ENCODE results near the gene MPPED2. TPM values are rescaled to one million over a fixed set of nuclear protein-coding genes. Genes with fewer than 3 reads are reported as not detected.

MPPED2 gene
- polyA plus RNA-seq, 1 donor = 7.0 TPM

DNA sequence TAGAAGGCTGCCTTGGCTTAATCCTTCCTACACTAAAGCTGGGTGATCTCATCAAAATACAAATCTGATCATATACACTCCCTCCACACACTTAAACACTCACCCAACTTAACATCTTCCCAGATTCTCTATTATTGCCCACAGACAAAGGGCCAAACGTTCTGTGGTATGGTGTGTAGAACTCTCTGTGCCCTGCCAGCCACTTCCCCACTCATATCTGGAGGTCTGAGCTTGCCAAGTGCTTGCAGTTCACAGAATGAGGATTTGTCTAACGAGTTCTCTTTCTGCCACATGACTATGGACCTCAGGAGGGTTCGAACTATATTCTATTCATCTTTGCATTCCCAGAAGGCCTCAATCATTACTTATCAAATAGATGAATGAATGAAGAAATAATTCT lies 77.6 kb downstream of the MPPED2 start:
- Histone ChIP-seq H3K9me3 (ENCODE audit: control insufficient read depth, low read depth, low read length) (no peaks in the 10 kb centered on the region), H3K4me1 (ENCODE audit: control insufficient read depth, insufficient read depth, low read length) (no peaks in the 10 kb centered on the region), H3K36me3 (ENCODE audit: control insufficient read depth, insufficient read depth, low read length) (no peaks in the 10 kb centered on the region), H3K27ac (ENCODE audit: low read length) (no peak overlapping the region), H3K4me3 (ENCODE audit: low read length) (no peak overlapping the region), H3K27me3 (ENCODE audit: control insufficient read depth, insufficient read depth, low read length) (no peaks in the 10 kb centered on the region)
- no peak for DNase-seq
- no CpG with 5 or more reads among the region's 3 CpGs for WGBS (ENCODE audit: insufficient coverage, low lambda C conversion rate)

DNA sequence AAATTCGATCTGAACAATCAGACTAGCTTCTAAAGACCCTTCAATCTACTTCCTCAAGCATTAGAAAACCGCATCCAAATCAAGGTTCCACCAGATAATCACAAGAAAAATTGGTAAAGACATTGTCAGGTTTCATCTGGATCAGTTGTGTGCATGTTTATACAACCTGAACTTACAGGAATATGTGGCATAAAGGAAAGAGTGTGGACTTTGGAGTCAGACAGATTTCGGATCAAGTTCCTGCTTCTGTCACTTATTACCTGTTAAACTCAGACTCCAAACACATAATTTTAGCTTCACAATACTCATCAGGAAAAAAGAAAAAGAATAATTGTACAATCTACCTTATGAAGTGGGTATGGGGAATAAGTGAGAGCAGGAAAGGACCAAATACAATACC lies 80.5 kb downstream of the MPPED2 start:
- H3K4me3 ChIP-seq (ENCODE audit: low read length) = no peak overlapping the region
- H3K27me3 ChIP-seq (ENCODE audit: control insufficient read depth, insufficient read depth, low read length) = no peaks in the 10 kb centered on the region
- no peaks in the 10 kb centered on the region for H3K4me1 ChIP-seq (ENCODE audit: control insufficient read depth, insufficient read depth, low read length)
- 60% methylated on average over 1 of the region's 3 CpGs for WGBS (ENCODE audit: insufficient coverage, low lambda C conversion rate)
- no peak overlapping the region for H3K27ac ChIP-seq (ENCODE audit: low read length)
- DNase-seq = no peak
- H3K9me3 ChIP-seq (ENCODE audit: control insufficient read depth, low read depth, low read length) = no peaks in the 10 kb centered on the region
- no peaks in the 10 kb centered on the region for H3K36me3 ChIP-seq (ENCODE audit: control insufficient read depth, insufficient read depth, low read length)

DNA sequence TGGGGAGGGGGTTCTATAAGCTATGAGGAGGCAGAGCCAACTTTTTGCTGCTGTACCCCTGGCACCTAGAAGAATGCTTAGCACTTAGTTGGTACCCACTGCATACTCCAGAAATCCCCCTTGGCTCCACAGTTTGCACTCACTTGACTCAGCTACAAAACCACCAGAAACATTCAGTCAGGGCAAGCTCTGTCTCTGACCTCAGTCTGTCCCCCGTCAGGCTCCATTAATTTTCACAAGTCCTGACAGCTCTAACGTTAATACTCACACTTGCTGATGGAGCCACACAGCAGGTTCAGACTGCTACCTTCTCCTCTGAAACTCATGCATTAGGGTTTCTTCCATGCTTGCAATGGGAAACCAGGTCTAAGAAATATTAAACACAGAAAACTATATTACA lies 81.7 kb downstream of the MPPED2 start:
- Histone ChIP-seq H3K27ac (ENCODE audit: low read length) (no peak overlapping the region), H3K27me3 (ENCODE audit: control insufficient read depth, insufficient read depth, low read length) (no peaks in the 10 kb centered on the region), H3K36me3 (ENCODE audit: control insufficient read depth, insufficient read depth, low read length) (no peaks in the 10 kb centered on the region), H3K9me3 (ENCODE audit: control insufficient read depth, low read depth, low read length) (no peaks in the 10 kb centered on the region), H3K4me3 (ENCODE audit: low read length) (no peak overlapping the region), H3K4me1 (ENCODE audit: control insufficient read depth, insufficient read depth, low read length) (no peaks in the 10 kb centered on the region)
- DNase-seq = no peak
- no CpG with 5 or more reads among the region's 2 CpGs for WGBS (ENCODE audit: insufficient coverage, low lambda C conversion rate)

DNA sequence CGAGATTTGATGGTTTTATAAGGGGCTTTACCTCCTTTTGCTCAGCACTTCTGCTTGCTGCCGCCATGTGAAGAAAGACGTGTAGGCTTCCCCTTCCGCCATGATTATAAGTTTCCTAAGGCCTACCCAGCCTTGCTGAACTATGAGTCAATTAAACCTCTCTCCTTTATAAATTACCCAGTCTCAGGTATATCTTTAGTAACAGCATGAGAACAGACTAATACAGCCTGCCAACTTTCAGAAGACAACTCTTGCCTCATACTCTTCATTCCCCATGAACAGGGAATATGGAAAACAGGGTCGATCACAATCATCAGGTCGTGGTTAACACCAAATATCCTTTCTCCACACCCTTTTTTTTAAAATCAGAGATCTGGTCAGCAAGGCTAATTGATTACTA lies 83.0 kb downstream of the MPPED2 start:
- no peak for DNase-seq
- H3K27me3 ChIP-seq (ENCODE audit: control insufficient read depth, insufficient read depth, low read length) = no peaks in the 10 kb centered on the region
- H3K27ac ChIP-seq (ENCODE audit: low read length) = no peak overlapping the region
- 83% methylated on average over 3 of the region's 6 CpGs for WGBS (ENCODE audit: insufficient coverage, low lambda C conversion rate)
- no peaks in the 10 kb centered on the region for H3K4me1 ChIP-seq (ENCODE audit: control insufficient read depth, insufficient read depth, low read length)
- H3K9me3 ChIP-seq (ENCODE audit: control insufficient read depth, low read depth, low read length) = no peaks in the 10 kb centered on the region
- no peaks in the 10 kb centered on the region for H3K36me3 ChIP-seq (ENCODE audit: control insufficient read depth, insufficient read depth, low read length)
- no peak overlapping the region for H3K4me3 ChIP-seq (ENCODE audit: low read length)

DNA sequence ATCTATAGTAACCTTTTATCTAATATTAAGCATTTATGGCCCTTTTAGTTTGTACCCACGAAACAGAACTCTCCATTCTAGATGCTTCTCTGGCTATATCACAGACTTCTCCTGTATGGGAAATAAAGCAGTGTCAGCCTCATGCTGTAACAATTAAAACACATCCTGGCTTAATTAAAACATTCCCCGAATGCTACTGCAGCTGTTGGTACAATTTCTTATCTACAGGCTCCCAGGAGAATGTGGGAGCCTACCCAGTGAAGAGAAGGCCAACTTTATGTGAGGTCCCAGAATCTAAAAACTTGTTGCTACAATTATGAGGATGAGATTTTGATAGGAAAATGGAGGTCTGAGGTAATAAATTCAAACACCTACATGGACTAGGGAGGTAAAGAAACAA lies 83.8 kb downstream of the MPPED2 start:
- Histone ChIP-seq H3K9me3 (ENCODE audit: control insufficient read depth, low read depth, low read length) (no peaks in the 10 kb centered on the region), H3K4me1 (ENCODE audit: control insufficient read depth, insufficient read depth, low read length) (no peaks in the 10 kb centered on the region), H3K36me3 (ENCODE audit: control insufficient read depth, insufficient read depth, low read length) (no peaks in the 10 kb centered on the region), H3K27me3 (ENCODE audit: control insufficient read depth, insufficient read depth, low read length) (no peaks in the 10 kb centered on the region), H3K27ac (ENCODE audit: low read length) (no peak overlapping the region), H3K4me3 (ENCODE audit: low read length) (no peak overlapping the region)
- DNase-seq = no peak
- no CpG with 5 or more reads among the region's 2 CpGs for WGBS (ENCODE audit: insufficient coverage, low lambda C conversion rate)

DNA sequence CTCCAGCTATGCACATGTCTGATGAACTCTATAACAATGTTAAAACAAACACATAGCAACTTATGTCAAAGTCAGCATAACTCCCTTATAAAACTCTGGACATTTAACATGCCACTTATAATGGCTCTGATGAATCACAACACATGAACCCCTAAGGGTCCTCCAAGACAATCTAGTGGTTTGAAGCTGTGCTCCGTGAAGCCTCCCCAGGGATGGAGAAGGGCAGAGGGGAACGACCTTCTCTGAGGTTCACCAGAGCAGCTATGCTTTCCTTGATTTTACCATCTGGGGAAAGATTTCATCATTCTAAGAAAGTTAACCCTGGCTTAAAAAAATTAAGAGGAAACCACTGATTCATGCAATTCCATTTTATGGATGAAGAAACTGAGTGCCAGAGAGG lies 84.4 kb downstream of the MPPED2 start:
- Histone ChIP-seq H3K36me3 (ENCODE audit: control insufficient read depth, insufficient read depth, low read length) (no peaks in the 10 kb centered on the region), H3K9me3 (ENCODE audit: control insufficient read depth, low read depth, low read length) (no peaks in the 10 kb centered on the region), H3K27me3 (ENCODE audit: control insufficient read depth, insufficient read depth, low read length) (no peaks in the 10 kb centered on the region), H3K4me3 (ENCODE audit: low read length) (no peak overlapping the region), H3K4me1 (ENCODE audit: control insufficient read depth, insufficient read depth, low read length) (no peaks in the 10 kb centered on the region), H3K27ac (ENCODE audit: low read length) (no peak overlapping the region)
- no CpG with 5 or more reads among the region's 2 CpGs for WGBS (ENCODE audit: insufficient coverage, low lambda C conversion rate)
- DNase-seq = no peak

DNA sequence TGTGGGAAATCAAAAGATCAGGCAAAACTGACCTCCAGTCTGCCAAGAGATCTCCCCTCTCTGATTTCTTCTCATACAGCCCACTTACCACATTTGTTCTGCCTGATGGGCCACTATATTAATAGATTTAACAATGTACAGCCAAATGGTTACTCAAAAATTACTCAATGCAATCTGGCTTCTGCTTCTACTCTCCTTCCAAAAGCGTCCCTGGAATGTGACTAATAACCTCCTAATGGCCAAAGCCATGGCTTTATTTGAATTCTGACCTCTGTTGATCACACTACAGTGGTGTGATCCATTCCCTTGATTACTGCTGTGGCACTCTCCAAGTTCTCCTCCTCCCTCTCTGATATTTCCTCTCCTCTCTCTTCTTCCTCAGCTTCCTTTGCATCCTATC lies 86.2 kb downstream of the MPPED2 start:
- no peaks in the 10 kb centered on the region for H3K9me3 ChIP-seq (ENCODE audit: control insufficient read depth, low read depth, low read length)
- no peak for DNase-seq
- no peak overlapping the region for H3K4me3 ChIP-seq (ENCODE audit: low read length)
- WGBS (ENCODE audit: insufficient coverage, low lambda C conversion rate) = no CpG with 5 or more reads among the region's 1 CpG
- H3K27ac ChIP-seq (ENCODE audit: low read length) = no peak overlapping the region
- H3K27me3 ChIP-seq (ENCODE audit: control insufficient read depth, insufficient read depth, low read length) = no peaks in the 10 kb centered on the region
- H3K4me1 ChIP-seq (ENCODE audit: control insufficient read depth, insufficient read depth, low read length) = no peaks in the 10 kb centered on the region
- H3K36me3 ChIP-seq (ENCODE audit: control insufficient read depth, insufficient read depth, low read length) = no peaks in the 10 kb centered on the region

DNA sequence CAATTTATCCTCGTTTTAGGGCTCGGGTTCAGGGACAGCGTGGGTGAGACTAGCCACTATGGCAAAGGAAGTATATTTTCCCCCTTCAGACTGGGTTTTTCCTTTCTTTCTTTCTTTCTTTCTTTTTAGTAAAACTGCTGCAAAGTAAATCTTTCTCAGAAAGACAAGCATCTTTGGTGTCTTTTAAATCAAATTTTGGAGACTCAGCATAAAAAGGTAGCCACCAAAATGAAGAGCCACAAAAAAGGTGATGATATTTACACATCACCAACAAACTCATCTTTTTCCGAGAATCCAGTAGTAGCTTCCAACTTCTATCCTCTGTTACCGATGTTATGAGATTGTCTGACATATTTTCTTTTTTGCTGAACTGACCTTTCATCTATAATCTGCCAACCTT lies 88.6 kb downstream of the MPPED2 start:
- Histone ChIP-seq H3K36me3 (ENCODE audit: control insufficient read depth, insufficient read depth, low read length) (no peaks in the 10 kb centered on the region), H3K27ac (ENCODE audit: low read length) (no peak overlapping the region), H3K27me3 (ENCODE audit: control insufficient read depth, insufficient read depth, low read length) (no peaks in the 10 kb centered on the region), H3K4me3 (ENCODE audit: low read length) (no peak overlapping the region), H3K4me1 (ENCODE audit: control insufficient read depth, insufficient read depth, low read length) (no peaks in the 10 kb centered on the region), H3K9me3 (ENCODE audit: control insufficient read depth, low read depth, low read length) (no peaks in the 10 kb centered on the region)
- no peak for DNase-seq
- 100% methylated on average over 2 of the region's 5 CpGs for WGBS (ENCODE audit: insufficient coverage, low lambda C conversion rate)

DNA sequence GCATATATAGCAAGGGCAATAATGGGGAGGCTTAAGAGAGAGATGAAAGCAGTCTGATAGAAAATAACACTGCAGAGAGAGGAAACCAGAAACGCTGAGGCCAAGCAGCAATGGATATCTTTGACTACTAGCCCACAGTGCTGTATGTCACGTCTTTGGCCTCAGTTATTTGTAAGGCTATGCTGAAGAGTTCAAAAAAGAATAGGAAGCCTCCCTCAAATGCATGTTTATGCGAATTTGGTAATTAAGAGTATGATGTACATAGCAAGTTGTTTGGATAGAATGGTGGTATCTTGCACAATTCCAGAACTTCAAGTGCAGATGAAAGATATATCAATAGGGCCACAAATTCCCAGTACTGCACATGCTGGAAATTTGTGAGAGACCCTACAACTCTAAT lies 89.2 kb downstream of the MPPED2 start:
- H3K9me3 ChIP-seq (ENCODE audit: control insufficient read depth, low read depth, low read length) = no peaks in the 10 kb centered on the region
- no peak for DNase-seq
- no peaks in the 10 kb centered on the region for H3K4me1 ChIP-seq (ENCODE audit: control insufficient read depth, insufficient read depth, low read length)
- no peak overlapping the region for H3K4me3 ChIP-seq (ENCODE audit: low read length)
- H3K27me3 ChIP-seq (ENCODE audit: control insufficient read depth, insufficient read depth, low read length) = no peaks in the 10 kb centered on the region
- WGBS (ENCODE audit: insufficient coverage, low lambda C conversion rate) = no CpG with 5 or more reads among the region's 3 CpGs
- no peak overlapping the region for H3K27ac ChIP-seq (ENCODE audit: low read length)
- H3K36me3 ChIP-seq (ENCODE audit: control insufficient read depth, insufficient read depth, low read length) = no peaks in the 10 kb centered on the region

DNA sequence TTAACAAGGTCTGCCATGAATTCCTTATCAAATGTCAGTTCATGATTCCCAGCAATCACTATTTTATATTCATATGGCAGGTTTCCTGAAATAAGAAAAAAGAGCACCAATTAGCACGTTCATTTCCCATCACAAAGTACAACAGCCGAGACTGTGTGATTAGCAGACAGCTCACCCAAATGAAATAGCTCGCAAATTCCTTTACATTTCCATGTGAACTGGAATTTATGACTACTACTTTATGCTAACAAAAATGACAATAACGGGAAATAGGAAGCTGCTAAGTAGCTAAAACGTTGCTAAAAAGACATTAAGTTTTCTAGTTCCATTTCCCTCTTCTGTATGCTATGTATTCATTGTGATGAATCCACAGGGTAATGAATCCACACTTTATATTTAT lies 90.7 kb downstream of the MPPED2 start:
- 40% methylated on average over 2 of the region's 5 CpGs for WGBS (ENCODE audit: insufficient coverage, low lambda C conversion rate)
- no peaks in the 10 kb centered on the region for H3K9me3 ChIP-seq (ENCODE audit: control insufficient read depth, low read depth, low read length)
- no peaks in the 10 kb centered on the region for H3K4me1 ChIP-seq (ENCODE audit: control insufficient read depth, insufficient read depth, low read length)
- no peaks in the 10 kb centered on the region for H3K27me3 ChIP-seq (ENCODE audit: control insufficient read depth, insufficient read depth, low read length)
- no peaks in the 10 kb centered on the region for H3K36me3 ChIP-seq (ENCODE audit: control insufficient read depth, insufficient read depth, low read length)
- no peak overlapping the region for H3K27ac ChIP-seq (ENCODE audit: low read length)
- no peak overlapping the region for H3K4me3 ChIP-seq (ENCODE audit: low read length)
- DNase-seq = no peak

DNA sequence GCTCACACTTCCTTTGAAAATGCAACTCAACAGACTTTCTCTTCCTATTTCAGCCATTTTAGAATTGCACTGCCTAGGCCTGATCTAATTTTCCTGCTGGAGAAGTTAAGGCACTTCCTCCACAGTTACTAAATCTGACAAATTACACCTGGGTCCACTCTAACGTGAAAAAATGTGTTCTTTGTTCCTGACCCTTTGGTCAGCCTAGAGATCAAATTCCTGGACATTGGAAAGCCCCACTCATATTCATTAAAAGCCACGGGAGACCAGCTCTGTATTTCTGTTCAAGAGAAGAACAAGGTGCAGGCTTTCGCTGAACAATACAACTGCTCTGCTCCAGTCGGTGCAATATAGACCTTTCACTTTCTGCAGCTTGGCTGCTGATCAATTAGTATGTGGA lies 96.6 kb downstream of the MPPED2 start:
- WGBS (ENCODE audit: insufficient coverage, low lambda C conversion rate) = no CpG with 5 or more reads among the region's 4 CpGs
- Histone ChIP-seq H3K4me1 (ENCODE audit: control insufficient read depth, insufficient read depth, low read length) (peaks cover 22% of the 10 kb centered on the region), H3K27ac (ENCODE audit: low read length) (no peak overlapping the region), H3K36me3 (ENCODE audit: control insufficient read depth, insufficient read depth, low read length) (no peaks in the 10 kb centered on the region), H3K9me3 (ENCODE audit: control insufficient read depth, low read depth, low read length) (no peaks in the 10 kb centered on the region), H3K27me3 (ENCODE audit: control insufficient read depth, insufficient read depth, low read length) (no peaks in the 10 kb centered on the region), H3K4me3 (ENCODE audit: low read length) (no peak overlapping the region)
- peak in 1 of 2 donors; percentile 23 for DNase-seq
